Lower lobe of right lung (tissue), 2 donors: ENCODE data around the gene ENDOV. TPM values are rescaled to one million over a fixed set of nuclear protein-coding genes. Genes with fewer than 3 reads are reported as not detected.

Source experiments
- ATAC-seq, 2 donors: fragments of 200-7000 bp; cut with Tn5 transposase; one replicate each; pipeline ENCODE4 v1.9.1; 2020 to 2022; ENCODE audit warnings: mild to moderate bottlenecking in 2 of 2, moderate library complexity in 2 of 2
- DNase-seq: peaks from one replicate; pipeline ENCODE4 v3.0.0-alpha.2; 2020
- H3K27ac ChIP-seq: fragments of 200-600 bp; one replicate; pipeline ENCODE4 v1.8.0; 2022
- H3K27me3 ChIP-seq: fragments of 200-600 bp; one replicate; pipeline ENCODE4 v1.8.0; 2022; ENCODE audit warnings: low read depth
- H3K36me3 ChIP-seq: fragments of 200-600 bp; one replicate; pipeline ENCODE4 v1.8.0; 2022; ENCODE audit warnings: mild to moderate bottlenecking
- H3K4me1 ChIP-seq: fragments of 200-600 bp; one replicate; pipeline ENCODE4 v1.8.0; 2022
- H3K4me3 ChIP-seq: fragments of 200-600 bp; one replicate; pipeline ENCODE4 v1.8.0; 2022; ENCODE audit warnings: mild to moderate bottlenecking
- H3K9me3 ChIP-seq: fragments of 200-600 bp; one replicate; pipeline ENCODE4 v1.8.0; 2022
- CTCF ChIP-seq: fragments of 200-600 bp; IDR thresholded peaks from one replicate; pipeline ENCODE4 v1.8.0; 2022; ENCODE audit warnings: antibody characterized with exemption, mild to moderate bottlenecking
- intact Hi-C: fragments of 100-400 bp; cut with DNase I; formaldehyde crosslinking; loops from one replicate; pipeline ENCODE4 v1.11.0; 2022
- total RNA-seq: library from RNA; stranded (reverse); fragmentation: NEBNext Ultra II Directional; extraction: Animal tissue kit (Norgen Biotek cat#: 25700); gene quantifications from one replicate; pipeline ENCODE4 v1.2.1, GENCODE V29; 2021
- donor health status: DM: no; HTN: yes; CAD: no; lungs with severe emphysema.

The ENDOV gene
- total RNA-seq, 1 donor from 2014 or later, result 23.4 TPM

DNA sequence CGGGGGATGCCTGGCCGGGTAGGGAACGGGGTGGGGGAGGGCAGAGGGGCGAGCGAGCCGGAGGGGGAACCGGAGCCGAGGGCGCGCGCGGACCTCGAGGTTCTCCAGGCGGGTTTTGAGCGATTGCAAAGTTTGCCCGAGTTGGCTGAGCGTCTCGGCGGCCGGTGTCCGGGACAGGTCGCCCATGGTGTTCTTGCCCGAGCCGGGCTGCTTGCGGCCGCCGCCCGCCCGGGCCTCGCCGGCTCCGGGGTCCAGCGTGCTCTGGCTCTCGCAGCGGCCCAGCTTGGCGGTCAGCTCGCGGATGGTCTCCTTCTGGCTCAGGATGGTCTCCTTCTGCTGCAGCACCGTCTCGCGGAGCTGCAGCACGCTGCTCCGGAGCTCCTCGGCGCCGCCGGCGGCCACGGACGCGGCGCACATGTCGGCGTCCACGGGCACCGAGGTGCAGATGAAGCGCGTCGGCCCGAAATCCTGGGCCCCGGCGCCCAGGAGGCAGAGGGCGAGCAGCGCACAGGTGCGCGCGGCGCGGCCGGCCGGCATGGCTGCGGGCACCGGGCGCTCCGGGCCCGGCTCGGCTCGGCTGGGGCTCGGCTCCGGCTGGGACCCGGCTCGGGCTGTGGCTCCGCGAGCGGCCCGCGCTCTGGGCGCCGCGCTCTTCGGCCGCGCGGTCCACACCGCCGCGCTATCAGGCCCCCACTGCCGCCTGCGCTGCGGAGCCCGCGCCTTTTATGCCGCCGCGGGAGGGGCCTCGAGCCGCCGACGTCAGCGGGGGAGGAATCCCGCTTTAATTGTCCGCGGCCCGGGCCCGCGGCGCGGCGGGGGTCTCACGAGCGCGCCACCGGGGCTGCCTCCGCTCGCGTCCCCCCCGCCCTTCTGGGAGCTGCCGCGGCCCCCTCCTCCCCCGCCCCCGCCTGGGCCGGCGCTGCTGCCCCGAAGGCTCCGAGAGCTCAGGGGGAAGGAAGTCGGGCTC is 61.2 kb downstream of the ENDOV start, which contains the start of gene NPTX1:
NPTX1 (minus strand) TSS at position 698 of the 967 bp plus-strand sequence; CDS start at position 537, 161 bp downstream.
- Histone ChIP-seq H3K27me3 (peaks cover 94% of the 10 kb centered on the region), H3K9me3 (no peaks in the 10 kb centered on the region), H3K27ac (no peak within 1 kb of the TSS), H3K36me3 (no peaks in the 10 kb centered on the region), H3K4me1 (peaks cover 46% of the 10 kb centered on the region), H3K4me3 (peak within 1 kb of the TSS; percentile 42)
- no peak for TF ChIP-seq CTCF
- intact Hi-C loops, result no loop called here
- peak; percentile 29 to 41 for ATAC-seq
- DNase-seq, result no peak

DNA sequence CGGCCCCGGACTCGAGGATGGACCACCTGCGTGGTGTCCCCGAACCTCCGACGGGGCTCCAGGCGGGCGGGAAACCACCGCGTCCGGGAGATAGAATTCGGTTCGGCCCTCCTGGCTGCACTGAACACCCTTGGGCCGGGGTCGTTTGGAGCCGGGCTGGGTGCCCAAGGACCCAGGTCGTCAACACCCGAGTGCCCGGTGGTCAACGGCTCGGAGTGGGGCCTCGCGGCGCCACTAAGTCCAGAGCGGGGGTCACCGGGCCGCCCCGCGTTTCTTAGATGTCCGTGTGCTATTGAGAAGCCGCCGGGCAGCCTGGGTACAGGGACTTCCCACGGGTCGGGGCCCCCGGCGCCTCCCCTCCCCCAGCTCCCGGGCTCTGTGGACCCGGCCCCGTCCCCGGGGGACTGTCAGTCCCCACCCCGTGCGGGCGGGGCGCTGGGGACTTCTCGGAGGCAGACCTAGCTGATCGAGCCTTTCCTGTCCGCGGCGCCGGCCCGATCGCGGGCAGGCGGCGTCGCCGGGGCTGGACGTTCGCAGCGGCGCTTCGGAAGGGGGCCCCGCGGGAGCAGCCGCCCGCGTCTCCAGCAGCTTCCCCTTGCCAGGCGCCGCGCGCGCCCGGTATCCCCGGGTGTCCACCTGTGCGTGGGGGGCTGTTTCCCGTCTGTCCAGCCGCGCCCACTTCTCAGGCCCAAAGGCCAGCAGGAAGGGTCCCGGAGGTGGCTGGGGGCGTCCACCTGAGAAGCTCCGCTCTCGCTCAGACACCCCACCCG is 62.1 kb downstream of the ENDOV start:
- Histone ChIP-seq H3K36me3 (no peaks in the 10 kb centered on the region), H3K27ac (no peak overlapping the region), H3K4me3 (peak overlapping the region; percentile 42), H3K27me3 (peaks cover 95% of the 10 kb centered on the region), H3K9me3 (no peaks in the 10 kb centered on the region), H3K4me1 (peaks cover 46% of the 10 kb centered on the region)
- ATAC-seq, result no peak
- intact Hi-C loops, result no loop called here
- TF ChIP-seq CTCF, result no peak
- DNase-seq, result no peak

- no peak for DNase-seq
- peaks cover 96% of the 10 kb centered on the region for H3K27me3 ChIP-seq
These were observed 62.9 kb downstream of the ENDOV start for GRCh38 chr17:80477647-80478478.

GRCh38 chr17:80478487-80479245 is 63.7 kb downstream of the ENDOV start:
- Histone ChIP-seq H3K4me1 (peaks cover 46% of the 10 kb centered on the region), H3K36me3 (no peaks in the 10 kb centered on the region), H3K27ac (no peak overlapping the region), H3K9me3 (no peaks in the 10 kb centered on the region), H3K27me3 (peaks cover 88% of the 10 kb centered on the region), H3K4me3 (peak overlapping the region; percentile 42)
- DNase-seq (no peak), ATAC-seq (peak in 1 of 2 donors; percentile 5)
- intact Hi-C loops, result no loop called here
- no peak for TF ChIP-seq CTCF

More at GRCh38 chr17:80477647-80478478, 62.9 kb downstream of the ENDOV start:
- Histone ChIP-seq H3K4me3 (peak overlapping the region; percentile 42), H3K4me1 (peaks cover 46% of the 10 kb centered on the region), H3K9me3 (no peaks in the 10 kb centered on the region), H3K27ac (no peak overlapping the region), H3K36me3 (no peaks in the 10 kb centered on the region)
- intact Hi-C loops, result no loop called here
- no peak for ATAC-seq
- peak; percentile 36 for TF ChIP-seq CTCF
